Activated CD4-positive, alpha-beta T cell treated with anti-CD3 and anti-CD28 coated beads, Interleukin-2, amount 10 ng/mL, durations not matched to agents 24 days and 14 days (primary cell): ENCODE data around the gene BMP7. TPM values are rescaled to one million over a fixed set of nuclear protein-coding genes. Genes with fewer than 3 reads are reported as not detected.

ENCODE experiments used
- DNase-seq: peaks from one replicate; pipeline ENCODE4 v3.0.0; 2022
- H3K27ac Mint-ChIP-seq: one replicate; pipeline ENCODE4 v1.8.0; 2022; ENCODE audit warnings: mild to moderate bottlenecking, mixed read lengths
- H3K27me3 Mint-ChIP-seq: one replicate; pipeline ENCODE4 v1.8.0; 2022; ENCODE audit warnings: mixed read lengths
- H3K36me3 Mint-ChIP-seq: one replicate; pipeline ENCODE4 v1.8.0; 2022; ENCODE audit warnings: low read depth, mild to moderate bottlenecking, mixed read lengths
- H3K4me1 Mint-ChIP-seq: one replicate; pipeline ENCODE4 v1.8.0; 2021; ENCODE audit warnings: mixed read lengths
- H3K4me3 Mint-ChIP-seq: one replicate; pipeline ENCODE4 v1.8.0; 2022; ENCODE audit warnings: mild to moderate bottlenecking, moderate library complexity, mixed read lengths
- H3K9me3 Mint-ChIP-seq: one replicate; pipeline ENCODE4 v1.8.0; 2021; ENCODE audit warnings: mixed read lengths
- intact Hi-C: fragments of 100-400 bp; cut with micrococcal nuclease; formaldehyde crosslinking; loops from one replicate; pipeline ENCODE4 v1.15.1; 2023
- total RNA-seq: library from RNA; stranded (reverse); gene quantifications from 2 replicates; pipeline ENCODE4 v1.2.3, GENCODE V29; 2022

Gene BMP7
- total RNA-seq, 1 donor from 2014 or later: 0.07 TPM

DNA sequence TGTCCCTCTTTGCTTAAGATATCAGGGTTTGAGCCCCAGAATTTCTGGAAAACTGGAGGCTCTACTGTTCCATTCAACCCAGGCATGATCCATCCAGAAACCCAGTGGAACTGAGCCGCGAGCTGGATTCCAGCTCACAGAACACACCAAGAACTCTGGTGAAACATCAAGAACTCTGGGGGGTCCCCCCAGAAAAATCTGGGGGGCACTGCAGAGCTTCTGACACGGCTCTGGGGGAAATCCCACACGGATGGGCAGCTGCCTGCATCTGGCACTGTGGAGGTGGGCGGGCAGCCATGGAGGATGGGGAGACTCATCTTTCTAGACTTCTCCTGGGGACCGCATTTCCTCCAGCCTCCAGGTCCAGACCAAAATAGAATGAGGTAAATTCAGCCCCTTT, 51.0 kb downstream of the BMP7 start:
- H3K36me3 Mint-ChIP-seq: no peaks in the 10 kb centered on the region
- DNase-seq: no peak
- no peaks in the 10 kb centered on the region for H3K4me1 Mint-ChIP-seq
- H3K27me3 Mint-ChIP-seq: peaks cover 5% of the 10 kb centered on the region
- no peaks in the 10 kb centered on the region for H3K9me3 Mint-ChIP-seq
- H3K27ac Mint-ChIP-seq: no peak overlapping the region
- no peak overlapping the region for H3K4me3 Mint-ChIP-seq
- intact Hi-C loops: no loop called here

DNA sequence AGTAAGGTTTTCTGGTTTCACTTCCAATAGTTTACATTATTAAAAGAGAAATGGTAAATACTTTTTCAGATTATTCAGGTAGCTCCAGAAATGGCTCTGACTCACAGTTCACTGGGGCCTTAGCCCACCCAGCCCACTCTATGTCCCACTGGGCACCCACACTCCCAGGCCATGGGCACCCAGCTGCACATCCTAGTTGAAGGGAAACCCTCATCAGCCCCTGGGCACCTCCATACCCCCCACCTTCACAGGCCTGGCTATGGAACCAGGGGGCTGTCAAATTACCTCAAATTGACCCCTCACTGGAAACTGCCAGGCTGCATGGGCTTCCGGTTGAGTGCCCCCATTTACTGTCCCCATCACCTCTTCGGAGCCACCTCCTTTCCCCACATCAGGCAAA, 51.5 kb downstream of the BMP7 start:
- no peak overlapping the region for H3K27ac Mint-ChIP-seq
- no peaks in the 10 kb centered on the region for H3K36me3 Mint-ChIP-seq
- no peaks in the 10 kb centered on the region for H3K4me1 Mint-ChIP-seq
- H3K4me3 Mint-ChIP-seq: no peak overlapping the region
- no peak for DNase-seq
- peaks cover 5% of the 10 kb centered on the region for H3K27me3 Mint-ChIP-seq
- intact Hi-C loops: no loop called here
- H3K9me3 Mint-ChIP-seq: no peaks in the 10 kb centered on the region

DNA sequence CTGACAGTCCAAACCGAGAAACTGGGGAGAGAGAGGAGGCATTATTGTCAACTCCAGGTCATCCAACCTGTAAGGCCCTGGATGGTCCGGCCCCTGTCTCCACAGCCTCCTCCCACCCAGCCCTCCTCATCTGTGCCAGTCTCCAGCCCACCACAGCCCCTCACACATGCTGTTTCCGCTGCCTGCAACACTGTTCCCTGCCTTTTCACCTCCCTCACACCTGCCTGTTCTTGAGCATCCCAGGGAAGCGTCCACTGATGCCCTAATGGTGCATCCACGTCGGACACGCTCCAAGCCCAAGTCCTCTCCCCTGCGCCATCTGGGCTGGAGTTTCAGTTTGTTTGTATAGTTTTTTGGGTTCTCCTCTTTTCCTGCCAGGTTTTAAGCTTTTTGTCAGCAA, 52.0 kb downstream of the BMP7 start:
- no peak overlapping the region for H3K4me3 Mint-ChIP-seq
- no peaks in the 10 kb centered on the region for H3K4me1 Mint-ChIP-seq
- DNase-seq: no peak
- no peaks in the 10 kb centered on the region for H3K36me3 Mint-ChIP-seq
- peaks cover 5% of the 10 kb centered on the region for H3K27me3 Mint-ChIP-seq
- intact Hi-C loops: no loop called here
- H3K27ac Mint-ChIP-seq: no peak overlapping the region
- no peaks in the 10 kb centered on the region for H3K9me3 Mint-ChIP-seq

DNA sequence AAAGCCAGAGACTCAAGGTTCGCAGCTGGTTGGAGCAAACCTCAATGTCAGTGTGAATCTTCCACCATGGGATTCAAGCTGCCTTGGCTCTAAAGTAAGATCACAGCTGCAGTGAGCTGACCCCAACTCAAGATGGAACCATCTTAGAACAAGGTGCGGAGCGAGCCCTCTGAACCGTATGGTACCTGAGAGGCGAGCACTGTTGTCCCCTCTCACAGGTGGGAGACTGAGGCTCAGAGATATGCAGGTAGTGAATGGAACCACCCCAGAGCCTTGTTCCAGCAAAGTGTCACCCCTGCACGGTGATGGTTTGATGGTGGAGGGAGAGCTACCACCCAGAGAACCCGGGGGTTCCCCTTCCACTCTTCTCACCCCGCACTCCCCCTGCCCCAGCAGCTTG, 52.5 kb downstream of the BMP7 start:
- intact Hi-C loops: no loop called here
- Mint-ChIP-seq H3K9me3 (no peaks in the 10 kb centered on the region), H3K4me1 (no peaks in the 10 kb centered on the region), H3K36me3 (no peaks in the 10 kb centered on the region), H3K27me3 (peaks cover 5% of the 10 kb centered on the region), H3K27ac (no peak overlapping the region), H3K4me3 (no peak overlapping the region)
- DNase-seq: no peak

DNA sequence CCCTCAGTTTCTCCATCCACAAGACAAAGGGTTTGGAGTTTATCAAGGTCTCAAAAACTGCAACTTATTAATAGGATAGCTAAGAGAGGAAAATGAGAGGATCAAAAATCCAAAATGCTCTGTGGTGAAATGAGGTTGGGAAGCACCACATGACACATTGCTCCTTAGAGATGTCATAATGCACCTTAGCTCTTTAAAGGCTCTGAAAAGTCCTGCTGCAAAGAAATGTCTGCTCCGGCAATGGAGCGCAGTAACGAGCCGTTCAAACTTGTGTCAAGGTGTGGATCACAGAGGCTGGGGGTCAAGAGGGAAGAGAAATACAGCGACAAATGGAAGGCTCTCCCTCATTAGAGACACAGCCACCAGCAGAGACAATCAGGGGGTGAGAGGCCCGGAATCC, 53.1 kb downstream of the BMP7 start:
- Mint-ChIP-seq H3K4me1 (no peaks in the 10 kb centered on the region), H3K27me3 (peaks cover 5% of the 10 kb centered on the region), H3K4me3 (no peak overlapping the region), H3K27ac (no peak overlapping the region), H3K36me3 (no peaks in the 10 kb centered on the region), H3K9me3 (no peaks in the 10 kb centered on the region)
- intact Hi-C loops: no loop called here
- DNase-seq: no peak

DNA sequence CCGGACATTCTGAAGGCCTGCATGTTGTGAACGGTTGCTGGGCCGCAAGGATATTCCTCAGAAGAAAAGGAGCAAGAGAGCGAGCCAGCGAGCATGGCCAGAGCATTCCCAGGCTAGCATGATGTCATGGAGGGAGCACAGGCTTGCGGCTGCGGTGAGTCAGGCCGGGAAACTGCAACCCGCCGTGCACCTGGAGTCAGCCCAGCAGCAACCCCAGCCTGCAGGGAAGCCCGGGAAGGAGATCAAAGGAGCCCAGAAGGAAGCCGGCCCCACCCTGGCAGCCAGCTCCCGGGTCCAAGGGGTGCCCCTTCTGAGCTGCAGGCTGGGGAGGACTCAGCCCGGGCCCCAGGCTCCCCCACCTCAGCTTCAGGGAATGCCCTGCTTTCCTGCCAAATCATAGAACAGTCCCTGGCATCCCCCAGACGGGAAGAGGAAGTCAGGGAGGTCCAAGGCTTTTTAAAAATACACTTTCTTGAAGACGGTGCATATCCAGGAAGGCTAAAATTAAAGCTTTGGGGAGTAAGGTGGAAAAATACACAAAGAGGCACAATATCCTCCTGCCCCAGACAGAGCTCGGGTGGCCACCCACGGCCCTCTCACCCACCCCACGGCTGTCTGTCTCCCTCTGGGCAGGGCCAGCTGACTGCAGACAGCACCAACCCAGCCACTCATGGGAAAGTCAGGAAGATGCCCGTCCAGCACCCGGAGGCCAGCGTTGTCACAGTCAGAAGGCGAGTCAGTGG, 53.7 kb downstream of the BMP7 start:
- Mint-ChIP-seq H3K36me3 (no peaks in the 10 kb centered on the region), H3K4me1 (no peaks in the 10 kb centered on the region), H3K9me3 (no peaks in the 10 kb centered on the region), H3K27me3 (peaks cover 5% of the 10 kb centered on the region), H3K27ac (no peak overlapping the region), H3K4me3 (no peak overlapping the region)
- no peak for DNase-seq
- intact Hi-C loops: no loop called here

DNA sequence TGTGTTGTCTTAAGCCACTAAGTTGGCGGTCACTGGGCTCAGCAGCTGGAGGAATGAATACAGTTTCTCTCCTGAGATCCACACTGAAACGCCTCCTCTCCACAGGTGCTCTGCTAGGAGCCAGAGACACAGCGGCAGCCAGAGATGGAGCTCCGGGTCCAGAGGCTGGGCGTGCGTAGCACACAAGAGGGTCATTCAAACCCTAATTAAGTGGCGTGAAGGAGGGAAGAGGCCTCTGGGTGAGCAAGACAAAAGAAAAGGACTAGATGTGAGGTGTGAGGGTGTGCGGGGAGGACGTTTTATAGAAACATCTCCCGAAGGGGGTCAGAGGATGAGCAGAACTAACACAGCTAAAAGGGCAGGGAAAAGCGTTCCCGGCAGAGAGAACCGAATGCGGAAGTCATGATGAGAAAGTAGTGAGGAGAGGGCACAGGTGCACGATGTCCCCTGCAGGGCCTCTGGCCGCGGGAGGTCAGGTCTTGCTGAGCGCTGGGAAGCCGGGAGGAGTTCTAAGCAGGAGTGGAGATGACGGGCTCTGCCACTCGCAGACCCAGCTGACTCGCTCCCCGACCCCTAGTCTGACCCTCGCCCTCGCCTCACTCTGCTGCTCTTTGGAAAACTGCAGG, 54.4 kb downstream of the BMP7 start:
- Mint-ChIP-seq H3K4me3 (no peak overlapping the region), H3K4me1 (no peaks in the 10 kb centered on the region), H3K9me3 (no peaks in the 10 kb centered on the region), H3K36me3 (no peaks in the 10 kb centered on the region), H3K27me3 (peaks cover 5% of the 10 kb centered on the region), H3K27ac (no peak overlapping the region)
- intact Hi-C loops: no loop called here
- no peak for DNase-seq

DNA sequence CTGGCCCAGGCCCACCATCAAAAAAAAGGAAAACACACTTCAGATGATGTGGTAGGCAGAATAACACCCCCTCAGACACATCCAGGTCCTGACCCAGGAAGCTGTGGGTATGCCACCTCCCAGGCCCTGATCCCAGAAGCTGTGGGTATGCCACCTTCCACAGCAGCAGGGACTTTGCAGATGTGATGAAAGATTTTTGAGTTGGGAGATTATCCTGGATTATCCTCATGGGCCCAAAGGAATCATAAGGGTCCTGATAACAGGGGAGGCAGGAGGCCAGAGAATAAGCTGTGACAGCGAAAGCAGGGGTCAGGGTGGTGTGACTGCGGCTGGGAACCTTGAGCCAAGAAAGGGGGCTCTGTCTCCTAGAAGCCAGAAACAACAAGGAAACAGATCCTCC, 55.0 kb downstream of the BMP7 start:
- H3K27me3 Mint-ChIP-seq: peaks cover 5% of the 10 kb centered on the region
- H3K27ac Mint-ChIP-seq: no peak overlapping the region
- no peak overlapping the region for H3K4me3 Mint-ChIP-seq
- H3K36me3 Mint-ChIP-seq: no peaks in the 10 kb centered on the region
- no peaks in the 10 kb centered on the region for H3K4me1 Mint-ChIP-seq
- H3K9me3 Mint-ChIP-seq: no peaks in the 10 kb centered on the region
- intact Hi-C loops: no loop called here
- no peak for DNase-seq

DNA sequence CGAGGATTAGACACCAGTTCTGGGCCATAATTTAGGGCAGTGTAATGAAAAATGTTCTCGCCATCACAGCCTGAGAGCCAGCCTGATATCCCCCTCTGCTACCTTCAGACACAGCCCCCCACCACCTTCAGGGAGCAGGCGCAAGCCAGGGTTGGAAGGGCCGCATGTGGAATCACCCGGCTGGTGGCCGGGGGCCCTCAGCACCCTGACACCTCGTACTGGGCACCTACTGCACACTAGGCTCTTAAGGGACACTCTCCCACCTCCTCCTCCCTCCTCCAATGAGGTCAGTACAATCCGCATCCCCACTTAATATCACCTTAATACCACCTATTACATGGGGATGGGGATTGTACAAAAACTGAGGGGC, 55.5 kb downstream of the BMP7 start:
- Mint-ChIP-seq H3K27me3 (peaks cover 5% of the 10 kb centered on the region), H3K27ac (no peak overlapping the region), H3K36me3 (no peaks in the 10 kb centered on the region), H3K4me3 (no peak overlapping the region), H3K4me1 (no peaks in the 10 kb centered on the region), H3K9me3 (no peaks in the 10 kb centered on the region)
- intact Hi-C loops: no loop called here
- no peak for DNase-seq

DNA sequence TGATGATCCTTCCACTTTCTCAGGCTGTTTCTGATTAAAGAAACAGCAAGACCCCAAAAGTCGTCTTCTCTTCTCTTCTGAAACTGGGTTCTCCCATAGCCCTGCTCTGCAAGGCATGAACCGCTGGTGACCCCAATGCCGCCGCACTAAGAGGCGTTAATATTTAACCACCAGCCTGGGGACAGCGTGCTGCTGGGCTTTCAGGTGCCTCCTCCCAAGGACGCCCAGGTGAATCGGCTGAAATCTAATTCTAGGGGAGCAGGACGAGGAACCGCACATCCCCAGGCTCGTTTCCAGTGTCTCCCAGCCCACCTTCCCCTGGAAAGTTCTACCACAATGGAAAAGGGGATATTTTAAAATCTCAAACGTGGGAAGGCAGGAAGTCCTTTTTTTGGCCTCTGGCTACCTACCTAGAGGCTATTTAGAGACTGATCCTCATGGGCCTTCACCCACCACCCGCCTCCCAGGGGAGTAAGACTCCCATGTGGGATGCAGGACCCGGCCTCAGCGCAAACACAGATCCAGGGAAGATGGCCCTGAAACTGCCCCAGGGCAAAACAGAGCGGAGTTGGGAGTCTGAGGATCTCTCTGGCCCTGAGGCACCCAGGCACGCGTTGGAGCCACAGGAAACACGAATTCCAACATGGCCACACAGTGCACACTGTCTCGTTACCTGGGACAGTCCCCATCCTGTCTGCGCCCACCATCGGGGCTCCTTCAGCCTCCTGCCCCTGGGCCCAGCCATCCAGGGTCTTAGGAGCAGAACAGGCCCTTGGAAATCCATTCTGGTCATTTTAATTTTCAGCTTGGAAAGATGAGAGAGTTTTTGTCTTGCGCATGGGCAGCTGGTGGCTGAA, 56.2 kb downstream of the BMP7 start:
- peaks cover 5% of the 10 kb centered on the region for H3K27me3 Mint-ChIP-seq
- no peaks in the 10 kb centered on the region for H3K9me3 Mint-ChIP-seq
- H3K4me1 Mint-ChIP-seq: no peaks in the 10 kb centered on the region
- DNase-seq: no peak
- no peak overlapping the region for H3K27ac Mint-ChIP-seq
- no peak overlapping the region for H3K4me3 Mint-ChIP-seq
- H3K36me3 Mint-ChIP-seq: no peaks in the 10 kb centered on the region
- intact Hi-C loops: no loop called here

DNA sequence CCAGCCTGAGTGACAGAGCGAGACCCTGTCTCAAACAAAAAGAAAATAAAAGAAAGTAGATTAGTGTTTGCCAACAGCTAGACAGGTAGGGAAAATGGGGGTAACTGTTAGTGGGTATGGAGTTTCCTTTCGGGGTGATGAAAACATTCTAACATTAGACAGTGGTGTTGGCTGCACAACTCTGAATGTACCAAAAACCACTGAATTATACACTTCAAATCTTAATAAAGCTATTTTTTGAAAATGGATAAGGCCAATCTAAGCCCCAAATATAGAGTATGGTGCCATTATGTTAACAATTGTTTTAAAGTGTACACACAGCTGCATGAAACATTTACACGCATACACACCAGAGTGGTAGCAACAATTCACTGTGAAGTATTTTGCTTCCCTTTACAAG, 57.0 kb downstream of the BMP7 start:
- Mint-ChIP-seq H3K27me3 (peaks cover 3% of the 10 kb centered on the region), H3K36me3 (no peaks in the 10 kb centered on the region), H3K9me3 (no peaks in the 10 kb centered on the region), H3K4me1 (no peaks in the 10 kb centered on the region), H3K27ac (no peak overlapping the region), H3K4me3 (no peak overlapping the region)
- no peak for DNase-seq
- intact Hi-C loops: no loop called here

DNA sequence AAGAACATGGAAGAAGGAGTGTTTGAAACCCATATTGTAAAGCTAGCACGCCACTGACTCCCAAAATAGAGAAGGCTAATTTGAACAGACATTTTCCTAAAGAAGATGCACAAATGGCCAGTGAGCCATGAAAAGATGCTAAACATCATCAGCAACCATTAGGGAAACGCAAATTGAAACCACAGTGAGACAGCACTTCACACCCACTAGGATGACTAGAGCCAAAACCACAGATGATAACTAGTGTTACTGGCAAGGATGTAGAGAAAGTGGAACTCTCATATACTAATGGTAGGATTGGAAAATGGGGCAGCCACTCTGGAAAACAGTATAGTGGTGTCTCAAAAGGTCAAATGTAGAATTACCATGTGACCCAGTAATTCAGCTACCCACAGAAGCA, 58.2 kb downstream of the BMP7 start:
- H3K4me1 Mint-ChIP-seq: no peaks in the 10 kb centered on the region
- intact Hi-C loops: no loop called here
- H3K9me3 Mint-ChIP-seq: no peaks in the 10 kb centered on the region
- DNase-seq: no peak
- H3K27me3 Mint-ChIP-seq: peaks cover 3% of the 10 kb centered on the region
- no peaks in the 10 kb centered on the region for H3K36me3 Mint-ChIP-seq
- no peak overlapping the region for H3K4me3 Mint-ChIP-seq
- no peak overlapping the region for H3K27ac Mint-ChIP-seq

DNA sequence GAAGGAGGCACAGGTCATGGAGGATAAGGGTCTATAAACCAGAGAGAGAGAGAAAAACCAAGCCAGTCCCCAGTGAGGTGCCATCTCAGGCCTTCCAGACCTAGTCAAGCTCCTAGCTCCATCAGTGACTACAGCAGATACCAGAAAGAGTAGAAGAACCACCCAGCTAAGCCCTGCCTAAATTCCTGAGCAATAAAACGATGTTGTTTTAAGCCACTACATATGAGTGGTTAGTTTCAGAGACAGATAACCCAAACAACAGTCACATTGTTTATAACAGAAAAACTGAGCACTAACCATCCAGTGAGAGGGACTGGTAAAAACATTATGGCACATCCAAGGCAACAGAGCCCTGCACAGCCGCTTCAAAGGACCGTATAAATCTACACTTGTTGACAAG, 59.2 kb downstream of the BMP7 start:
- DNase-seq: no peak
- Mint-ChIP-seq H3K27ac (no peak overlapping the region), H3K4me1 (no peaks in the 10 kb centered on the region)

DNA sequence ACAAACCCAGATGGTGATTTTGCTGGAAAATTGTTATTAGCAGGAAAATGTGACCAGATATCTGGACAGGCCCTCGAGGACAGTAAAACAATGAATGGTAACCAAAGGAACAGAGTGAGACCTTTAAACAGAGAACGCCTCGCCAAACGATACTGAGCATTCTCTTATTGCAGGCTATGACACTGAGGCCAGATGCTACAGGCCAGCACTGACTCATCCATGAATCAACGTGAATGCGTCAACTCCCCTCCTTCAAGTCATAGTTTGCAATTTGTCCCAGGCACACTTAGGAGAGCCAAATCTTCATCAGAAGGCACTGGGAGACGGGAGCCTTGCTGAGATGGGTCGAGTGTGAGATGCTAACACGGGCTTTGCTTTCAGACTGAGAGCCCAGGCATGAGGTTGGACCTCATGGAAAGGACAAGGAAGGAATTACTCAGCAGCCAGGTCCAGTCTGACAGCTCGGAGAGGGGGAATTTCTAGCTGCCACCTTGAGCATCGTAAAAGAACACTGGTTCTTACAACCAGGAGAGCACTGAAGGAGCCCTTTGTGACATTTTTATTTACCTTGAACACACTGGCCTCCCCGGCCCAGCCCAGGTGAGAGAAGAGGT, 60.7 kb downstream of the BMP7 start:
- H3K4me3 Mint-ChIP-seq: no peak overlapping the region
- H3K4me1 Mint-ChIP-seq: no peaks in the 10 kb centered on the region
- DNase-seq: no peak
- no peaks in the 10 kb centered on the region for H3K27me3 Mint-ChIP-seq
- no peak overlapping the region for H3K27ac Mint-ChIP-seq
- intact Hi-C loops: no loop called here
- no peaks in the 10 kb centered on the region for H3K36me3 Mint-ChIP-seq
- H3K9me3 Mint-ChIP-seq: no peaks in the 10 kb centered on the region

More for the DNA sequence above, 59.2 kb downstream of the BMP7 start:
- H3K36me3 Mint-ChIP-seq: no peaks in the 10 kb centered on the region
- peaks cover 3% of the 10 kb centered on the region for H3K27me3 Mint-ChIP-seq
- H3K4me3 Mint-ChIP-seq: no peak overlapping the region
- H3K9me3 Mint-ChIP-seq: no peaks in the 10 kb centered on the region
- intact Hi-C loops: no loop called here
